SU-DHL-6 (cell line): Measurements from ENCODE around the gene ZFHX2.

Experiments
- CTCF ChIP-seq: fragments of 200-600 bp; sonication (generic); IDR thresholded peaks from one replicate; pipeline ENCODE4 v1.5.1; 2017; ENCODE audit warnings: antibody characterized with exemption, mild to moderate bottlenecking, low read length, moderate library complexity; ENCODE audit not compliant: insufficient read depth, poor library complexity, severe bottlenecking
- EZH2phosphoT487 ChIP-seq: fragments of 200-600 bp; sonication (generic), shearing (Covaris generic); conservative IDR thresholded peaks from 2 replicates; pipeline ENCODE4 v1.6.1; 2018; ENCODE audit warnings: mild to moderate bottlenecking, antibody characterized with exemption, low read length, moderate library complexity, mixed read lengths

DNA sequence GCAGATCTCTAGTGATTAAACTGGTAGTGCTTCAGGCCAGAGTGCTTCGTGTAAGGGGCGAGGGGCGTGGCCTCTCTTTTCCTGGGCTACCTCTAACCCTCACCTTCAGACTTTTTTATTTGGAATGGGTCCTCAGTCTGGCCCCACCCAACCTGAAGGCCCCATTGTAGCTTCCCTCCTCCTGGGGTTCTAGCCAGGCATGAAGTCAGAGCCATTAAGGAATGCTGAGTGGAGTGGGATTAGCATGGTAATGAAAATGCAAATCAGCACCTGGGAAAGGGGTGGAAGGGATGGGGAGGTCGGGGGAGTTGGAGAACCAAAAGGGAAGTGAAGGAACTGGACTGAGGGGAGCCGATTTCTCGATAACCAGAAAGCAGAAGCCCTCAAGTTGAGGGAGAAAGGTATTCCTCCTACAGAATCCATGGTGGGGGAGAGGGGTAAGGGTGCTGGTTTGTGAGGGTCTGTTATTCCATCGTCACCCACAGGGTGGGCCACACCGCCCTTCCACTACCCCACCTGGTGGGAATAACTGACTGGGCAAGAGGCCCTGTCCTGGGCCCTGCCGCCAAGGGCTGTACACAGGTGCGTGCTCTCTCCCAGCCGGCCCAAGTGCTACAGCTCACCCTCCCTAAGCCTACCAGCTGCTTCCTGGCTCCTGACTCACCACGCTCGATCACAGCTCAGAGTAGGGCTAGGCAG lies 14.1 kb downstream of the ZFHX2 start:
- TF ChIP-seq CTCF (no peak), EZH2phosphoT487 (no peak)
